Forelimb muscle (tissue), 1 donor: ENCODE results near the gene PXMP4. TPM values are rescaled to one million over a fixed set of nuclear protein-coding genes. Genes with fewer than 3 reads are reported as not detected.
"Not testable (repeated sequence)": the region's sequence is repeated elsewhere in the genome, so short reads cannot be mapped to it uniquely, and the experiment has no call there.

ENCODE experiments used
- DNase-seq: peaks from one replicate; pipeline ENCODE4 v3.0.0-alpha.2; 2013; ENCODE audit warnings: low read depth
- polyA plus RNA-seq: library from polyadenylated mRNA; unstranded; fragments of 120-200 nt; gene quantifications from one replicate; pipeline ENCODE4 v1.2.1, GENCODE V29; 2013; ENCODE audit not compliant: insufficient read length

PXMP4 gene
- polyA plus RNA-seq, 1 donor, result 9.1 TPM

GRCh38 chr20:33703498-33704137 lies 16.5 kb downstream of the PXMP4 start:
- DNase-seq, result no peak

GRCh38 chr20:33702861-33703260 lies 17.2 kb downstream of the PXMP4 start:
- DNase-seq, result no peak

- no peak for DNase-seq
These were observed 18.3 kb downstream of the PXMP4 start for GRCh38 chr20:33701629-33702450.

- DNase-seq, result not testable (repeated sequence)
These were observed 19.2 kb downstream of the PXMP4 start for GRCh38 chr20:33700696-33701441.

GRCh38 chr20:33698966-33699365 lies 21.1 kb downstream of the PXMP4 start:
- DNase-seq, result not testable (repeated sequence)

GRCh38 chr20:33697129-33697528 lies 23.0 kb downstream of the PXMP4 start:
- DNase-seq, result peak; percentile 48

- DNase-seq, result no peak
These were observed 23.7 kb downstream of the PXMP4 start for GRCh38 chr20:33696448-33696847.

GRCh38 chr20:33694639-33695012 lies 25.5 kb downstream of the PXMP4 start:
- DNase-seq, result no peak

GRCh38 chr20:33693741-33694638 lies 26.1 kb downstream of the PXMP4 start:
- DNase-seq, result no peak

GRCh38 chr20:33693289-33693688 lies 26.8 kb downstream of the PXMP4 start:
- DNase-seq, result no peak

- DNase-seq, result no peak
These were observed 30.1 kb downstream of the PXMP4 start for GRCh38 chr20:33689973-33690372.

GRCh38 chr20:33689493-33689892 lies 30.6 kb downstream of the PXMP4 start:
- DNase-seq, result no peak

- DNase-seq, result no peak
These were observed 31.1 kb downstream of the PXMP4 start for GRCh38 chr20:33688938-33689424.

- DNase-seq, result no peak
These were observed 31.8 kb downstream of the PXMP4 start for GRCh38 chr20:33687993-33688937.

GRCh38 chr20:33687370-33687915 lies 32.7 kb downstream of the PXMP4 start:
- DNase-seq, result no peak

GRCh38 chr20:33686984-33687366 lies 33.1 kb downstream of the PXMP4 start:
- no peak for DNase-seq

GRCh38 chr20:33686100-33686983 lies 33.8 kb downstream of the PXMP4 start, which contains the start of gene E2F1:
E2F1 (minus strand) TSS chr20:33686385; CDS start chr20:33686264, 121 bp downstream.
- peak; percentile 80 for DNase-seq

GRCh38 chr20:33685328-33686099 lies 34.6 kb downstream of the PXMP4 start:
- DNase-seq, result no peak
